WTC11 (cell line): ENCODE results near the gene ELN. TPM values are rescaled to one million over a fixed set of nuclear protein-coding genes. Genes with fewer than 3 reads are reported as not detected.

Experiments used
- AFF4 ChIP-seq: sonication (generic); formaldehyde crosslinking; IDR thresholded peaks from 2 replicates; pipeline ENCODE4 v1.8.1; 2023; ENCODE audit warnings: mild to moderate bottlenecking, missing genetic modification reagents, borderline replicate concordance
- ATF2 ChIP-seq: sonication (generic); formaldehyde crosslinking; IDR thresholded peaks from 2 replicates; pipeline ENCODE4 v1.8.1; 2022; ENCODE audit warnings: low read depth, missing genetic modification reagents, borderline replicate concordance
- CDX4 ChIP-seq: fragments of 250-450 bp; sonication (Bioruptor Pico); IDR thresholded peaks from 2 replicates; pipeline ENCODE4 v1.9.0; 2021; ENCODE audit warnings: moderate library complexity, mild to moderate bottlenecking, inconsistent platforms, borderline replicate concordance
- CREM ChIP-seq: sonication (generic); formaldehyde crosslinking; IDR thresholded peaks from 2 replicates; pipeline ENCODE4 v1.8.1; 2022; ENCODE audit warnings: mild to moderate bottlenecking, missing genetic modification reagents, moderate library complexity
- CTCF ChIP-seq: fragments of 200-600 bp; IDR thresholded peaks from 2 replicates; pipeline ENCODE4 v1.8.0; 2022; ENCODE audit warnings: antibody characterized with exemption
- E2F1 ChIP-seq: sonication (generic); formaldehyde crosslinking; IDR thresholded peaks from 2 replicates; pipeline ENCODE4 v1.8.0; 2022; ENCODE audit warnings: mild to moderate bottlenecking, missing genetic modification reagents
- ETV6 ChIP-seq: sonication (generic); formaldehyde crosslinking; IDR thresholded peaks from 2 replicates; pipeline ENCODE4 v1.8.1; 2022; ENCODE audit warnings: mild to moderate bottlenecking, missing genetic modification reagents
- FOXP4 ChIP-seq: sonication (generic); formaldehyde crosslinking; IDR thresholded peaks from 2 replicates; pipeline ENCODE4 v1.8.0; 2022; ENCODE audit warnings: mild to moderate bottlenecking, missing genetic modification reagents
- GABPB1 ChIP-seq: sonication (generic); formaldehyde crosslinking; IDR thresholded peaks from 2 replicates; pipeline ENCODE4 v1.8.1; 2023; ENCODE audit warnings: mild to moderate bottlenecking, missing genetic modification reagents
- GTF2I ChIP-seq: fragments of 250-450 bp; sonication (Bioruptor Pico); conservative IDR thresholded peaks from 2 replicates; pipeline ENCODE4 v1.4.0; 2021; ENCODE audit warnings: mild to moderate bottlenecking
- JAZF1 ChIP-seq: fragments of 250-450 bp; sonication (Bioruptor Pico); IDR thresholded peaks from 2 replicates; pipeline ENCODE4 v1.9.0; 2021; ENCODE audit warnings: moderate library complexity, mild to moderate bottlenecking, inconsistent platforms
- RORB ChIP-seq: fragments of 250-450 bp; sonication (Bioruptor Pico); IDR thresholded peaks from 2 replicates; pipeline ENCODE4 v1.9.0; 2021; ENCODE audit warnings: mild to moderate bottlenecking
- SMAD3 ChIP-seq: sonication (generic); formaldehyde crosslinking; IDR thresholded peaks from 2 replicates; pipeline ENCODE4 v1.8.0; 2022; ENCODE audit warnings: missing genetic modification reagents, mild to moderate bottlenecking, borderline replicate concordance
- TCF7 ChIP-seq: sonication (generic); formaldehyde crosslinking; IDR thresholded peaks from 2 replicates; pipeline ENCODE4 v1.8.0; 2022; ENCODE audit warnings: mild to moderate bottlenecking, low read depth, missing genetic modification reagents, moderate library complexity
- TEAD1 ChIP-seq: sonication (generic); formaldehyde crosslinking; IDR thresholded peaks from 2 replicates; pipeline ENCODE4 v1.8.0; 2022; ENCODE audit warnings: mild to moderate bottlenecking, missing genetic modification reagents
- TP53 ChIP-seq: sonication (generic); formaldehyde crosslinking; IDR thresholded peaks from 2 replicates; pipeline ENCODE4 v1.8.1; 2023; ENCODE audit warnings: mild to moderate bottlenecking, missing genetic modification reagents
- ZBTB21 ChIP-seq: sonication (generic); formaldehyde crosslinking; IDR thresholded peaks from 2 replicates; pipeline ENCODE4 v1.8.1; 2023; ENCODE audit warnings: mild to moderate bottlenecking, missing genetic modification reagents, borderline replicate concordance
- ZNF121 ChIP-seq: sonication (generic); formaldehyde crosslinking; IDR thresholded peaks from 2 replicates; pipeline ENCODE4 v1.8.0; 2023; ENCODE audit warnings: missing genetic modification reagents
- ZNF219 ChIP-seq: sonication (generic); formaldehyde crosslinking; IDR thresholded peaks from 2 replicates; pipeline ENCODE4 v1.8.0; 2023; ENCODE audit warnings: missing genetic modification reagents, mild to moderate bottlenecking, borderline replicate concordance
- ZNF416 ChIP-seq: fragments of 250-450 bp; sonication (Bioruptor Pico); IDR thresholded peaks from 2 replicates; pipeline ENCODE4 v1.9.0; 2021; ENCODE audit warnings: mild to moderate bottlenecking, inconsistent platforms
- ZNF423 ChIP-seq: fragments of 250-450 bp; sonication (Bioruptor Pico); IDR thresholded peaks from 2 replicates; pipeline ENCODE4 v2.1.2; 2022; ENCODE audit warnings: mild to moderate bottlenecking, moderate library complexity
- ZNF512 ChIP-seq: sonication (generic); formaldehyde crosslinking; IDR thresholded peaks from 2 replicates; pipeline ENCODE4 v1.8.1; 2022; ENCODE audit warnings: missing genetic modification reagents, borderline replicate concordance
- total RNA-seq: library from RNA; stranded (reverse); gene quantifications from 3 replicates; pipeline ENCODE4 v1.2.3, GENCODE V29; 2021

Gene ELN
- total RNA-seq, 1 experiment from 2014 or later: 3.3 TPM

- TF ChIP-seq ZNF512 (no peak), ETV6 (CRISPR knock-in tag) (no peak), RORB (CRISPR knock-in tag) (no peak), GABPB1 (CRISPR knock-in tag) (0 out of 2 replicates have a peak, but pooled peaks have one; percentile 15), CTCF (peak; percentile 38; the same call in 1 of the 2 replicates), TP53 (no peak), SMAD3 (CRISPR knock-in tag) (0 out of 2 replicates have a peak, but pooled peaks have one; percentile 4), AFF4 (CRISPR knock-in tag) (no peak), ZBTB21 (CRISPR knock-in tag) (no peak), GTF2I (no peak), FOXP4 (CRISPR knock-in tag) (no peak), ATF2 (no peak), CREM (CRISPR knock-in tag) (no peak), TEAD1 (peak; percentile 59; the same call in 1 of the 2 replicates), CDX4 (CRISPR knock-in tag) (no peak), ZNF423 (CRISPR knock-in tag) (no peak), E2F1 (CRISPR knock-in tag) (no peak), ZNF416 (CRISPR knock-in tag) (no peak), TCF7 (CRISPR knock-in tag) (no peak), ZNF219 (CRISPR knock-in tag) (no peak), JAZF1 (no peak), ZNF121 (CRISPR knock-in tag) (peak; percentile 73)
These were observed 49.1 kb upstream of the ELN start (continued) for GRCh38 chr7:73978661-73979563.
